ENCODE data around the gene ASIC2. TPM values are rescaled to one million over a fixed set of nuclear protein-coding genes. Genes with fewer than 3 reads are reported as not detected.

Gene ASIC2
- total and polyA plus RNA-seq, 9 of the 15 experiments (the other 6 are each of a cell fraction or from before 2014, with no cell fraction given), result not detected

DNA sequence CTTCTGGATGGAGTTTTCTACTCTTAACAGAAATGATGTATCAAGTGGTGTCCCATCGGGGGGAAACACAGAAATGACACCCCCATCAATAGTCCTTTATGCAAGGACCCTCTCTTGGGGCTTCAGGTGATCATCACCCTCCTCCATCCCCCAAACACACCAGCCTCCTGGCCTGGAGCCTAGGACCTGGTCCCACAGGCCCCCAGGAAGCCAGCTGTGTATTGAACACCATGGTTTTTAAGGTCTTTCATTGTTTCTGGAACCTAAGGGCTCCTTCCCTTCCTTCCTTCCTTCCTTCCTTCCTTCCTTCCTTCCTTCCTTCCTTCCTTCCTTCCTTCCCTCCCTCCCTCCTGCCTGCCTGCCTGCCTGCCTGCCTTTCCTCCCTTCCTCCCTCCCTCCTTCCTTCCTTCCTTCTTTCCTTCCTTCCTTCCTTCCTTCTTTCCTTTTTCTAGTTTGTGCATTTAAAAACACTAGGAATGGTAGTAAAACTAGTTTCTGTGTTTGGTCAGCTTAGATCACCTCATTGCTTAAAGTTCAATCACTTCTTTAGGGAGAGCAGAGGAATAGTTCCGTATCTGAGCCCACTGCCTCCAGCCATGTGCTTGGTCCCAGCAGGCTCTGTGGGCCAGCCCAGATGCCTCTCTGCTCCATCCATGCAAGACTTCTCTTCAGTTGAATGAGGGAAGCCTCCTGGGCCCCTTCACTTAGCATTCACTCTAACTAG is 23.6 kb downstream of the ASIC2 start:
- Histone ChIP-seq H3K9me1 (ENCODE audit: control insufficient read depth, insufficient read depth, low read length) (no peaks in the 10 kb centered on the region), H3K36me3 (ENCODE audit: control insufficient read depth, insufficient read depth, low read length) (no peaks in the 10 kb centered on the region), H4K20me1 (replicated peaks; ENCODE audit: control insufficient read depth, insufficient read depth, low read length) (0 out of 2 replicates have a peak, but pooled peaks cover 3% of the 10 kb centered on the region), H3K4me2 (ENCODE audit: insufficient read depth, low read length) (no peak overlapping the region), H2AFZ (ENCODE audit: low read depth, low read length) (no peak overlapping the region), H3K4me3 (no peak overlapping the region), H3K9me3 (replicated peaks; ENCODE audit: control insufficient read depth, insufficient read depth, low read depth, low read length) (no peaks in the 10 kb centered on the region), H3K4me1 (replicated peaks in 1 of 2; ENCODE audit: control insufficient read depth in 2 of 2, insufficient read depth in 2 of 2, low read length in 2 of 2) (no peaks in the 10 kb centered on the region), H3K27me3 (ENCODE audit: control insufficient read depth in 2 of 2, insufficient read depth in 2 of 2, low read length in 2 of 2) (peaks cover 0 to 5% of the 10 kb centered on the region in 2 experiments; a peak in 1 of 5 replicates), H3K79me2 (ENCODE audit: control insufficient read depth, insufficient read depth, low read length) (no peaks in the 10 kb centered on the region), H3K9ac (ENCODE audit: insufficient read depth in 1 of 2, low read depth in 2 of 2, low read length in 2 of 2) (no peak overlapping the region), H3K27ac (ENCODE audit: extremely low read depth, low read depth, low read length) (no peak overlapping the region)
- ChIA-PET POLR2A (interaction anchor here (0.5 kb wide), 1 partner anchor 300 kb away, joined by 5 read pairs; no protein-coding TSS in a partner anchor), CTCF (ENCODE audit: low intra/inter-chr PET ratio) (no interaction called here)
- DNase-seq (ENCODE audit: extremely low read depth in 1 of 4, low spot score in 3 of 4) (no peak), FAIRE-seq (no peak), ATAC-seq (no peak)
- WGBS (ENCODE audit: insufficient coverage, low coverage, missing lambda C conversion rate), result 0% methylated on average over 2 of the region's 2 CpGs
- BruUV-seq (replicated peaks), result no TSS peak
- intact Hi-C loops (cut with micrococcal nuclease), result no loop called here
- in situ Hi-C loops (cut with MboI), result no loop called here
- TF ChIP-seq SOX6 (IDR thresholded peaks at IDR 0.05) (no peak), ZNF707 (CRISPR knock-in tag; conservative IDR thresholded peaks at IDR 0.05) (no peak), ZFP1 (CRISPR knock-in tag; IDR thresholded peaks at IDR 0.05) (no peak), ZC3H11A (IDR thresholded peaks at IDR 0.05; ENCODE audit: low read depth, low read length) (no peak), BMI1 (IDR thresholded peaks at IDR 0.05; ENCODE audit: low read length) (no peak), WHSC1 (IDR thresholded peaks at IDR 0.05; ENCODE audit: low read length) (no peak)
- TF ChIP-seq, protein P1, sequence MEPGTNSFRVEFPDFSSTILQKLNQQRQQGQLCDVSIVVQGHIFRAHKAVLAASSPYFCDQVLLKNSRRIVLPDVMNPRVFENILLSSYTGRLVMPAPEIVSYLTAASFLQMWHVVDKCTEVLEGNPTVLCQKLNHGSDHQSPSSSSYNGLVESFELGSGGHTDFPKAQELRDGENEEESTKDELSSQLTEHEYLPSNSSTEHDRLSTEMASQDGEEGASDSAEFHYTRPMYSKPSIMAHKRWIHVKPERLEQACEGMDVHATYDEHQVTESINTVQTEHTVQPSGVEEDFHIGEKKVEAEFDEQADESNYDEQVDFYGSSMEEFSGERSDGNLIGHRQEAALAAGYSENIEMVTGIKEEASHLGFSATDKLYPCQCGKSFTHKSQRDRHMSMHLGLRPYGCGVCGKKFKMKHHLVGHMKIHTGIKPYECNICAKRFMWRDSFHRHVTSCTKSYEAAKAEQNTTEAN (CRISPR knock-in tag; IDR thresholded peaks at IDR 0.05), result no peak
- TF ChIP-seq, protein P2, sequence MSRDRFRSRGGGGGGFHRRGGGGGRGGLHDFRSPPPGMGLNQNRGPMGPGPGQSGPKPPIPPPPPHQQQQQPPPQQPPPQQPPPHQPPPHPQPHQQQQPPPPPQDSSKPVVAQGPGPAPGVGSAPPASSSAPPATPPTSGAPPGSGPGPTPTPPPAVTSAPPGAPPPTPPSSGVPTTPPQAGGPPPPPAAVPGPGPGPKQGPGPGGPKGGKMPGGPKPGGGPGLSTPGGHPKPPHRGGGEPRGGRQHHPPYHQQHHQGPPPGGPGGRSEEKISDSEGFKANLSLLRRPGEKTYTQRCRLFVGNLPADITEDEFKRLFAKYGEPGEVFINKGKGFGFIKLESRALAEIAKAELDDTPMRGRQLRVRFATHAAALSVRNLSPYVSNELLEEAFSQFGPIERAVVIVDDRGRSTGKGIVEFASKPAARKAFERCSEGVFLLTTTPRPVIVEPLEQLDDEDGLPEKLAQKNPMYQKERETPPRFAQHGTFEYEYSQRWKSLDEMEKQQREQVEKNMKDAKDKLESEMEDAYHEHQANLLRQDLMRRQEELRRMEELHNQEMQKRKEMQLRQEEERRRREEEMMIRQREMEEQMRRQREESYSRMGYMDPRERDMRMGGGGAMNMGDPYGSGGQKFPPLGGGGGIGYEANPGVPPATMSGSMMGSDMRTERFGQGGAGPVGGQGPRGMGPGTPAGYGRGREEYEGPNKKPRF (IDR thresholded peaks at IDR 0.05; ENCODE audit: low read depth, low read length), result no peak
- TF ChIP-seq, protein P3, sequence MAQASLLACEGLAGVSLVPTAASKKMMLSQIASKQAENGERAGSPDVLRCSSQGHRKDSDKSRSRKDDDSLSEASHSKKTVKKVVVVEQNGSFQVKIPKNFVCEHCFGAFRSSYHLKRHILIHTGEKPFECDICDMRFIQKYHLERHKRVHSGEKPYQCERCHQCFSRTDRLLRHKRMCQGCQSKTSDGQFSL (CRISPR knock-in tag; IDR thresholded peaks at IDR 0.05), result no peak
- TF ChIP-seq, protein P3 (tag; IDR thresholded peaks at IDR 0.05), result no peak
- TF ChIP-seq, protein P4, sequence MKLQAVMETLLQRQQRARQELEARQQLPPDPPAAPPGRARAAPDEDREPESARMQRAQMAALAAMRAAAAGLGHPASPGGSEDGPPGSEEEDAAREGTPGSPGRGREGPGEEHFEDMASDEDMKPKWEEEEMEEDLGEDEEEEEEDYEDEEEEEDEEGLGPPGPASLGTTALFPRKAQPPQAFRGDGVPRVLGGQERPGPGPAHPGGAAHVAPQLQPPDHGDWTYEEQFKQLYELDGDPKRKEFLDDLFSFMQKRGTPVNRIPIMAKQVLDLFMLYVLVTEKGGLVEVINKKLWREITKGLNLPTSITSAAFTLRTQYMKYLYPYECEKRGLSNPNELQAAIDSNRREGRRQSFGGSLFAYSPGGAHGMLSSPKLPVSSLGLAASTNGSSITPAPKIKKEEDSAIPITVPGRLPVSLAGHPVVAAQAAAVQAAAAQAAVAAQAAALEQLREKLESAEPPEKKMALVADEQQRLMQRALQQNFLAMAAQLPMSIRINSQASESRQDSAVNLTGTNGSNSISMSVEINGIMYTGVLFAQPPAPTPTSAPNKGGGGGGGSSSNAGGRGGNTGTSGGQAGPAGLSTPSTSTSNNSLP (IDR thresholded peaks at IDR 0.05; ENCODE audit: borderline replicate concordance, low read depth, low read length), result no peak
- TF ChIP-seq, protein P5, sequence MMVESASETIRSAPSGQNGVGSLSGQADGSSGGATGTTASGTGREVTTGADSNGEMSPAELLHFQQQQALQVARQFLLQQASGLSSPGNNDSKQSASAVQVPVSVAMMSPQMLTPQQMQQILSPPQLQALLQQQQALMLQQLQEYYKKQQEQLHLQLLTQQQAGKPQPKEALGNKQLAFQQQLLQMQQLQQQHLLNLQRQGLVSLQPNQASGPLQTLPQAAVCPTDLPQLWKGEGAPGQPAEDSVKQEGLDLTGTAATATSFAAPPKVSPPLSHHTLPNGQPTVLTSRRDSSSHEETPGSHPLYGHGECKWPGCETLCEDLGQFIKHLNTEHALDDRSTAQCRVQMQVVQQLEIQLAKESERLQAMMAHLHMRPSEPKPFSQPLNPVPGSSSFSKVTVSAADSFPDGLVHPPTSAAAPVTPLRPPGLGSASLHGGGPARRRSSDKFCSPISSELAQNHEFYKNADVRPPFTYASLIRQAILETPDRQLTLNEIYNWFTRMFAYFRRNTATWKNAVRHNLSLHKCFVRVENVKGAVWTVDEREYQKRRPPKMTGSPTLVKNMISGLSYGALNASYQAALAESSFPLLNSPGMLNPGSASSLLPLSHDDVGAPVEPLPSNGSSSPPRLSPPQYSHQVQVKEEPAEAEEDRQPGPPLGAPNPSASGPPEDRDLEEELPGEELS (CRISPR knock-in tag; IDR thresholded peaks at IDR 0.05; ENCODE audit: borderline replicate concordance), result no peak
- TF ChIP-seq, protein P6, sequence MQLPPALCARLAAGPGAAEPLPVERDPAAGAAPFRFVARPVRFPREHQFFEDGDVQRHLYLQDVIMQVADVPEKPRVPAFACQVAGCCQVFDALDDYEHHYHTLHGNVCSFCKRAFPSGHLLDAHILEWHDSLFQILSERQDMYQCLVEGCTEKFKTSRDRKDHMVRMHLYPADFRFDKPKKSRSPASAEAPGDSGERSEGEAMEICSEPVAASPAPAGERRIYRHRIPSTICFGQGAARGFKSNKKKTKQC (CRISPR knock-in tag; IDR thresholded peaks at IDR 0.05), result no peak
